ENCODE results near the gene FBXO17.
"Not testable (repeated sequence)": the region's sequence is repeated elsewhere in the genome, so short reads cannot be mapped to it uniquely, and the experiment has no call there.

Gene FBXO17

GRCh38 chr19:38975214-38975860 lies at the start of gene FBXO17:
TSS of gene FBXO17 (minus strand) at chr19:38975742. CDS start at chr19:38950319, 25,423 bp downstream.
- DNase-seq (ENCODE audit: low spot score) = peak; percentile 47

GRCh38 chr19:39024875-39025641 lies 49.5 kb upstream of the FBXO17 start:
- DNase-seq (ENCODE audit: low spot score) = no peak

- no peak for DNase-seq (ENCODE audit: low spot score)
These were observed 45.5 kb upstream of the FBXO17 start for GRCh38 chr19:39021063-39021462.

- no peak for DNase-seq (ENCODE audit: low spot score)
These were observed 42.1 kb upstream of the FBXO17 start for GRCh38 chr19:39017646-39018045.

GRCh38 chr19:39017026-39017425 lies 41.5 kb upstream of the FBXO17 start:
- DNase-seq (ENCODE audit: low spot score) = no peak

GRCh38 chr19:39014037-39014436 lies 38.5 kb upstream of the FBXO17 start:
- DNase-seq (ENCODE audit: low spot score) = no peak

GRCh38 chr19:39009001-39009400 lies 33.5 kb upstream of the FBXO17 start:
- DNase-seq (ENCODE audit: low spot score) = no peak

- DNase-seq (ENCODE audit: low spot score) = no peak
These were observed 32.6 kb upstream of the FBXO17 start for GRCh38 chr19:39008137-39008536.

- DNase-seq (ENCODE audit: low spot score) = no peak
These were observed 31.6 kb upstream of the FBXO17 start for GRCh38 chr19:39007096-39007495.

- DNase-seq (ENCODE audit: low spot score) = no peak
These were observed 28.9 kb upstream of the FBXO17 start for GRCh38 chr19:39004403-39004802.

GRCh38 chr19:39003796-39004195 lies 28.3 kb upstream of the FBXO17 start:
- no peak for DNase-seq (ENCODE audit: low spot score)

GRCh38 chr19:39003188-39003587 lies 27.6 kb upstream of the FBXO17 start:
- no peak for DNase-seq (ENCODE audit: low spot score)

GRCh38 chr19:39001041-39001440 lies 25.5 kb upstream of the FBXO17 start:
- DNase-seq (ENCODE audit: low spot score) = no peak

GRCh38 chr19:38997576-38997975 lies 22.0 kb upstream of the FBXO17 start:
- not testable (repeated sequence) for DNase-seq (ENCODE audit: low spot score)

- DNase-seq (ENCODE audit: low spot score) = no peak
These were observed 17.7 kb upstream of the FBXO17 start for GRCh38 chr19:38993271-38993670.

- no peak for DNase-seq (ENCODE audit: low spot score)
These were observed 15.6 kb upstream of the FBXO17 start for GRCh38 chr19:38990949-38991697.

GRCh38 chr19:38989614-38990013 lies 14.1 kb upstream of the FBXO17 start:
- not testable (repeated sequence) for DNase-seq (ENCODE audit: low spot score)

- no peak for DNase-seq (ENCODE audit: low spot score)
These were observed 13.6 kb upstream of the FBXO17 start for GRCh38 chr19:38989066-38989605.

- DNase-seq (ENCODE audit: low spot score) = not testable (repeated sequence)
These were observed 13.1 kb upstream of the FBXO17 start for GRCh38 chr19:38988627-38989026.

- not testable (repeated sequence) for DNase-seq (ENCODE audit: low spot score)
These were observed 12.2 kb upstream of the FBXO17 start for GRCh38 chr19:38987745-38988144.

GRCh38 chr19:38985262-38985661 lies 9.7 kb upstream of the FBXO17 start:
- no peak for DNase-seq (ENCODE audit: low spot score)

GRCh38 chr19:38980583-38981374 lies 5.2 kb upstream of the FBXO17 start:
- DNase-seq (ENCODE audit: low spot score) = no peak
